DOHH2 (cell line): Measurements from ENCODE around the gene FAM117B.
"Not testable (repeated sequence)": the region's sequence is repeated elsewhere in the genome, so short reads cannot be mapped to it uniquely, and the experiment has no call there.

Source experiments
- H3F3A ChIP-seq: fragments of 200-600 bp; sonication (generic), shearing (Covaris generic); 2 replicates; pipeline ENCODE4 v1.6.0; 2016; ENCODE audit warnings: antibody characterized with exemption, mild to moderate bottlenecking; ENCODE audit not compliant: control insufficient read depth, insufficient read depth
- H3K27ac ChIP-seq: fragments of 200-600 bp; sonication (generic); 2 replicates; pipeline ENCODE4 v1.5.1; 2014; ENCODE audit warnings: low read depth, mild to moderate bottlenecking, low read length, moderate library complexity
- H3K27me3 ChIP-seq: fragments of 200-600 bp; sonication (generic); 2 replicates; pipeline ENCODE4 v1.6.1; 2014; ENCODE audit warnings: mild to moderate bottlenecking, low read length, mixed read lengths; ENCODE audit not compliant: control insufficient read depth
- H3K36me3 ChIP-seq: fragments of 200-600 bp; sonication (generic); 2 replicates; pipeline ENCODE4 v1.6.1; 2014; ENCODE audit warnings: mild to moderate bottlenecking, low read length, moderate library complexity, mixed read lengths; ENCODE audit not compliant: control insufficient read depth
- H3K4me1 ChIP-seq: fragments of 200-600 bp; sonication (generic); 2 replicates; pipeline ENCODE4 v1.6.1; 2014; ENCODE audit warnings: mild to moderate bottlenecking, low read length, mixed read lengths; ENCODE audit not compliant: control insufficient read depth
- H3K4me2 ChIP-seq: fragments of 200-600 bp; sonication (generic); 2 replicates; pipeline ENCODE4 v1.6.0; 2014; ENCODE audit warnings: mild to moderate bottlenecking, low read length, moderate library complexity
- H3K4me3 ChIP-seq: fragments of 200-600 bp; sonication (generic); 2 replicates; pipeline ENCODE4 v1.5.1; 2014; ENCODE audit warnings: mild to moderate bottlenecking, low read length, mixed read lengths
- H3K79me2 ChIP-seq: fragments of 200-600 bp; sonication (generic); 2 replicates; pipeline ENCODE4 v1.6.1; 2014; ENCODE audit warnings: mild to moderate bottlenecking, low read length, mixed read lengths; ENCODE audit not compliant: control insufficient read depth
- H3K9me2 ChIP-seq: fragments of 200-600 bp; sonication (generic); replicated peaks from 2 replicates; pipeline ENCODE4 v1.6.1; 2014; ENCODE audit warnings: mild to moderate bottlenecking, low read length, mixed read lengths; ENCODE audit not compliant: control insufficient read depth
- H3K9me3 ChIP-seq: fragments of 200-600 bp; sonication (generic); 2 replicates; pipeline ENCODE4 v1.6.1; 2014; ENCODE audit warnings: antibody characterized with exemption, low read length, mixed read lengths; ENCODE audit not compliant: control insufficient read depth, insufficient read depth
- H4K20me1 ChIP-seq: fragments of 200-600 bp; sonication (generic); 2 replicates; pipeline ENCODE4 v1.6.0; 2014; ENCODE audit warnings: low read depth, mild to moderate bottlenecking, antibody characterized with exemption, low read length, moderate library complexity; ENCODE audit not compliant: control insufficient read depth, insufficient read depth
- EZH2phosphoT487 ChIP-seq: fragments of 200-600 bp; sonication (generic); IDR thresholded peaks from 2 replicates; pipeline ENCODE4 v1.6.1; 2017; ENCODE audit warnings: borderline replicate concordance, mild to moderate bottlenecking, antibody characterized with exemption, low read length, moderate library complexity, mixed read lengths
- TF ChIP-seq, protein P1 (sequence below): fragments of 200-600 bp; sonication (generic); IDR thresholded peaks from one replicate; pipeline ENCODE4 v1.5.1; 2014; ENCODE audit warnings: antibody characterized with exemption, mild to moderate bottlenecking, low read depth, low read length; ENCODE audit not compliant: poor library complexity, severe bottlenecking

Gene FAM117B

DNA sequence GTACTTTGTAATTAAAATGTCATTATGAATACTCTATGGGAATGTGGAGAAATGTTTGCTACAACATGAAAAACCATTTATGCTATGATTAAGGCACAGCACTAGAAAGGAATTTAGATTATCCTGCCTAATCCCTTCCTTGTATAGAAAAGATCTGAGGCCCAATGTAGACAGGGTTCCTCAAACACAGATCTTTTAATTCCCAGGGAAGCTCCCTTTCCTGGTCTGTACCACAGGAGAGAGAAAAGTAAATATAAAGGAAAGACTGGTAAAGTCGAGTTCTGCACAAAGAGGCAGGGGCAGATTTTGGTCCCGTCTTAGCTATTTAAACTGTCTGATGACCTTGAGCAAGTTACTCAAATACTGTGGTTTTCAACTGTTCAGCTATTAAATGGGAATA, 152.1 kb downstream of the FAM117B start:
- no peak overlapping the region for H3K27ac ChIP-seq
- no peaks in the 10 kb centered on the region for H3K79me2 ChIP-seq
- no peaks in the 10 kb centered on the region for H3K9me3 ChIP-seq
- H3K9me2 ChIP-seq, result no peaks in the 10 kb centered on the region
- no peak overlapping the region for H3K4me2 ChIP-seq
- no peaks in the 10 kb centered on the region for H4K20me1 ChIP-seq
- no peak for TF ChIP-seq EZH2phosphoT487
- TF ChIP-seq, protein P1, sequence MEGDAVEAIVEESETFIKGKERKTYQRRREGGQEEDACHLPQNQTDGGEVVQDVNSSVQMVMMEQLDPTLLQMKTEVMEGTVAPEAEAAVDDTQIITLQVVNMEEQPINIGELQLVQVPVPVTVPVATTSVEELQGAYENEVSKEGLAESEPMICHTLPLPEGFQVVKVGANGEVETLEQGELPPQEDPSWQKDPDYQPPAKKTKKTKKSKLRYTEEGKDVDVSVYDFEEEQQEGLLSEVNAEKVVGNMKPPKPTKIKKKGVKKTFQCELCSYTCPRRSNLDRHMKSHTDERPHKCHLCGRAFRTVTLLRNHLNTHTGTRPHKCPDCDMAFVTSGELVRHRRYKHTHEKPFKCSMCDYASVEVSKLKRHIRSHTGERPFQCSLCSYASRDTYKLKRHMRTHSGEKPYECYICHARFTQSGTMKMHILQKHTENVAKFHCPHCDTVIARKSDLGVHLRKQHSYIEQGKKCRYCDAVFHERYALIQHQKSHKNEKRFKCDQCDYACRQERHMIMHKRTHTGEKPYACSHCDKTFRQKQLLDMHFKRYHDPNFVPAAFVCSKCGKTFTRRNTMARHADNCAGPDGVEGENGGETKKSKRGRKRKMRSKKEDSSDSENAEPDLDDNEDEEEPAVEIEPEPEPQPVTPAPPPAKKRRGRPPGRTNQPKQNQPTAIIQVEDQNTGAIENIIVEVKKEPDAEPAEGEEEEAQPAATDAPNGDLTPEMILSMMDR, result no peak
- no peaks in the 10 kb centered on the region for H3K4me1 ChIP-seq
- peaks cover 4% of the 10 kb centered on the region for H3K36me3 ChIP-seq
- no peaks in the 10 kb centered on the region for H3K27me3 ChIP-seq
- H3K4me3 ChIP-seq, result no peak overlapping the region
- H3F3A ChIP-seq, result no peaks in the 10 kb centered on the region

DNA sequence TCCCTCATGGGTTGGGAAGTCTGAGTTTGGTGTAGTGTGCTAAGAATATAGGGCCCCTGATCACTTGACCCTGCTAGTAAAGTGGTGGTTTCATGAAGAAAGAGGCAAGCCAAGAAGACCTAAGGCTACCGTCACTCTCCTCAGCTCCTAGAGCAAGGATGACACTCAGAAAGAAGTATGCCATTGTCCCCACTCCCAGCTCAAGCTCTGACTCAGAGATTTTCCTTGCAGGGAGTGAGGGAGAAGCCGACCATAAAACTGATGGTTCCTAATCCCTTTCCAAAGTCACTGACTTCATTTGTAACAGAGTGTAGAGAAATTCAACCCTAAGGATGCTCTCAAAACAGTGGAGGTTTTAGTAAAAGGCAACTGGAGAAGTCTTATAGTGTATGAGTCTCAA, 155.9 kb downstream of the FAM117B start:
- H3K4me1 ChIP-seq, result no peaks in the 10 kb centered on the region
- H4K20me1 ChIP-seq, result no peaks in the 10 kb centered on the region
- no peaks in the 10 kb centered on the region for H3F3A ChIP-seq
- no peaks in the 10 kb centered on the region for H3K9me2 ChIP-seq
- no peaks in the 10 kb centered on the region for H3K9me3 ChIP-seq
- no peaks in the 10 kb centered on the region for H3K27me3 ChIP-seq
- no peak overlapping the region for H3K4me3 ChIP-seq
- no peak overlapping the region for H3K27ac ChIP-seq
- no peaks in the 10 kb centered on the region for H3K79me2 ChIP-seq
- TF ChIP-seq, protein P1, result no peak
- H3K4me2 ChIP-seq, result no peak overlapping the region
- peaks cover 4% of the 10 kb centered on the region for H3K36me3 ChIP-seq

DNA sequence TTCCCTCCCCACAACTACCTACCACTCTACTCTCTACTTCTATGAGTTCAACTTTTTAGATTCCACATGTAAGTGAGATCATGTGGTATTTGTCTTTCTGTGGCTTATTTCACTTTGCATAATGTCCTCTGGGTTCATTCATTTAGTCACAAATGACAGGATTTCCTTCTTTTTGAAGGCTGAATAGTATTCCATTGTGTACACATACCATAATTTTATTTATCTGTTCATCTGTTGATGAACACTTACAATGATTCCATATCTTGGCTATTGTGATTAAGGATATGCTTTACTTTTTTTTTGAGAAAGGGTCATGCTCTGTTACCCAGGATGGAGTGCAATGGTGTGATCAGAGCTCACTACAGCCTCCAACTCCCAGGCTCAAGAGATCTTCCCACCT, 163.2 kb downstream of the FAM117B start:
- Histone ChIP-seq H3K4me3 (no peak overlapping the region), H3K36me3 (no peaks in the 10 kb centered on the region), H3K9me3 (no peaks in the 10 kb centered on the region), H3F3A (no peaks in the 10 kb centered on the region; the same call in 1 of the 2 replicates), H3K79me2 (no peaks in the 10 kb centered on the region), H3K27me3 (no peaks in the 10 kb centered on the region), H3K27ac (no peak overlapping the region), H3K9me2 (no peaks in the 10 kb centered on the region), H3K4me1 (no peaks in the 10 kb centered on the region), H4K20me1 (no peaks in the 10 kb centered on the region), H3K4me2 (no peak overlapping the region)
- TF ChIP-seq, protein P1, result no peak
- TF ChIP-seq EZH2phosphoT487, result no peak

DNA sequence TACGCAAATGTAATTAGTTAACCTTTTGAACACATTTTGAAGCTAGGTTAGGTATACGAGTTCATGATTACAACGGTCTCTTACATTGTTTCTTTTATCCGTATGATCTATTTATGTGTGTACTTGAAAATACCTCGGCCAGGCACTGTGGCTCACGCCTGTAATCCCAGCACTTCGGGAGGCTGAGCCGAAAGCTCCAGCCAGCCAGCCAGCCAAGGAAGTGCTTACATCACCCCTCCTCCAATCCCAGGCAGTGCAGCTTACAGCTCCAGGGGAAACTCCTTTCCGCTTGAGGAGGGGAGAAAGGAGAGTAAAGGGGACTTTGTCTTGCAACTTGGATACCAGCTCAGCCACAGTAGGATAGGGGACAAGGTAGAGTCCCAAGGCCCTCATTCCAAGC, 171.1 kb downstream of the FAM117B start:
- H3K4me3 ChIP-seq, H3K9me3 ChIP-seq, H3K9me2 ChIP-seq: not testable (repeated sequence)

DNA sequence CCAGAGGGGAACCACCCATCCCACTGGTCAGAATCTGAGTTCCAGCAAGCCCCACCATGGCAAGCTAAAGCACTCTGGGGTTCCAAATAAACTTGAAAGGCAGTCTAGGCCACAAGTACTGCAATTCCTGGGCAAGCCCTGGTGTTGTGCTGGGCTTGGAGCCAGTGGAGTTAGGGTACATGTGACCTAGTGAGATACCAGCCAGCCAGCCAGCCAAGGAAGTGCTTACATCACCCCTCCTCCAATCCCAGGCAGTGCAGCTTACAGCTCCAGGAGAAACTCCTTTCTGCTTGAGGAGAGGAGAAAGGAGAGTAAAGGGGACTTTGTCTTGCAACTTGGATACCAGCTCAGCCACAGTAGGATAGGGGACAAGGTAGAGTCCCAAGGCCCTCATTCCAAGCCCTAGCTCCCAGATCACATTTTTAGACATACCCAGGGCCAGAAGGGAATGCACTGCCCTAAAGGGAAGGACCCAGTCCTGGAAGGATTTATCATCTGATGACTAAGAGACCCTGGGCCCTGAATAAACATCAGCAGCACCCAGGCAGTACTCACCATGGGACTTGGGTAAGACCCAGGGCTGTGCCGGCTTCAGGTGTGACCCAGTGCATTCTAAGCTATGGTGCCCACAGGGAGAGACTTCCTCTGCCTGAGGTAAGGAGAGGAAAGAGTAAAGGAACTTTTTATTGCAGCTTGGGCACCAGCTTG, 172.8 kb downstream of the FAM117B start:
- not testable (repeated sequence) for H3K9me3 ChIP-seq, H3K4me1 ChIP-seq, H3K4me3 ChIP-seq, H3K79me2 ChIP-seq, H3K9me2 ChIP-seq, H3F3A ChIP-seq, H3K27ac ChIP-seq, H3K27me3 ChIP-seq, H3K4me2 ChIP-seq, H3K36me3 ChIP-seq, H4K20me1 ChIP-seq

More for the DNA sequence above, 171.1 kb downstream of the FAM117B start:
- not testable (repeated sequence) for H3K4me1 ChIP-seq, H4K20me1 ChIP-seq, H3K36me3 ChIP-seq, H3F3A ChIP-seq, H3K4me2 ChIP-seq, H3K79me2 ChIP-seq, H3K27me3 ChIP-seq, H3K27ac ChIP-seq
